ENCODE measurements around the gene PNMT. TPM values are rescaled to one million over a fixed set of nuclear protein-coding genes. Genes with fewer than 3 reads are reported as not detected.

PNMT gene
- polyA plus RNA-seq, 1 of the 3 experiments (the other 2 are of a cell fraction): 0.07 TPM

GRCh38 chr17:39715375-39716072 lies 47.3 kb downstream of the PNMT start:
- H3K36me3 ChIP-seq (replicated peaks in 1 of 2; ENCODE audit: control insufficient read depth in 1 of 2, insufficient read depth in 2 of 2, low read length in 1 of 2): no peaks in the 10 kb centered on the region
- H3K9me2 ChIP-seq: no peaks in the 10 kb centered on the region
- H2AFZ ChIP-seq (ENCODE audit: low read depth): no peak overlapping the region
- no peak overlapping the region for H3K9ac ChIP-seq
- H3K9me3 ChIP-seq: no peaks in the 10 kb centered on the region
- no peak overlapping the region for H3K4me3 ChIP-seq (ENCODE audit: low read depth in 2 of 2, low read length in 1 of 2)
- H3K79me2 ChIP-seq (ENCODE audit: insufficient read depth): no peaks in the 10 kb centered on the region
- ChIA-PET POLR2A (no interaction called here), CTCF (interaction anchor here (1.0 to 1.5 kb wide), 2 partner anchors 14 to 94 kb away, joined by 3 to 4 read pairs; no protein-coding TSS in a partner anchor)
- WGBS (ENCODE audit: low lambda C conversion rate): 74% methylated on average over 12 of the region's 18 CpGs
- H3K4me2 ChIP-seq: no peak overlapping the region
- no peaks in the 10 kb centered on the region; the same call in 1 of the 2 replicates for H3K27me3 ChIP-seq (ENCODE audit: insufficient read depth)
- no peaks in the 10 kb centered on the region for H3K4me1 ChIP-seq (ENCODE audit: control insufficient read depth in 1 of 2, insufficient read depth in 2 of 2, low read depth in 1 of 2, low read length in 1 of 2)
- TF ChIP-seq RCOR1 (IDR thresholded peaks at IDR 0.05; ENCODE audit: low read length) (no peak), TEAD4 (IDR thresholded peaks at IDR 0.05; ENCODE audit: borderline replicate concordance, insufficient read depth) (no peak), MAX (IDR thresholded peaks at IDR 0.05; ENCODE audit: low read depth) (no peak), JUND (IDR thresholded peaks at IDR 0.05) (no peak), YY1 (IDR thresholded peaks at IDR 0.05; ENCODE audit: low read depth) (no peak), IRF3 (IDR thresholded peaks at IDR 0.05; ENCODE audit: low read depth, low read length) (no peak), TAF1 (IDR thresholded peaks at IDR 0.05; ENCODE audit: borderline replicate concordance, low read depth, low read length) (no peak), SIN3A (IDR thresholded peaks at IDR 0.05; ENCODE audit: borderline replicate concordance, low read depth, low read length) (no peak), ZBTB33 (IDR thresholded peaks at IDR 0.05; ENCODE audit: borderline replicate concordance, low read depth) (no peak), EP300 (IDR thresholded peaks at IDR 0.05; ENCODE audit: borderline replicate concordance in 1 of 2, low read depth in 1 of 2, low read length in 1 of 2) (no peak), REST (IDR thresholded peaks at IDR 0.05; ENCODE audit: low read depth, low read length) (no peak), POLR2AphosphoS5 (IDR thresholded peaks at IDR 0.05; ENCODE audit: low read depth, low read length) (no peak)
- H4K20me1 ChIP-seq (ENCODE audit: insufficient read depth): no peaks in the 10 kb centered on the region
- DNase-seq: no peak
- no peak overlapping the region for H3K27ac ChIP-seq (ENCODE audit: low read depth in 2 of 2, low read length in 1 of 2)
- no peaks in the 10 kb centered on the region for H3F3A ChIP-seq (replicated peaks; ENCODE audit: insufficient read depth)
